Suppressor macrophage treated with lipopolysaccharide for 1 hour (primary cell): ENCODE data around the gene PBRM1.

ENCODE experiments used
- DNase-seq, 3 donors: peaks; one replicate each; pipeline ENCODE4 v3.0.0-alpha.2; 2020 to 2022

Gene PBRM1

DNA sequence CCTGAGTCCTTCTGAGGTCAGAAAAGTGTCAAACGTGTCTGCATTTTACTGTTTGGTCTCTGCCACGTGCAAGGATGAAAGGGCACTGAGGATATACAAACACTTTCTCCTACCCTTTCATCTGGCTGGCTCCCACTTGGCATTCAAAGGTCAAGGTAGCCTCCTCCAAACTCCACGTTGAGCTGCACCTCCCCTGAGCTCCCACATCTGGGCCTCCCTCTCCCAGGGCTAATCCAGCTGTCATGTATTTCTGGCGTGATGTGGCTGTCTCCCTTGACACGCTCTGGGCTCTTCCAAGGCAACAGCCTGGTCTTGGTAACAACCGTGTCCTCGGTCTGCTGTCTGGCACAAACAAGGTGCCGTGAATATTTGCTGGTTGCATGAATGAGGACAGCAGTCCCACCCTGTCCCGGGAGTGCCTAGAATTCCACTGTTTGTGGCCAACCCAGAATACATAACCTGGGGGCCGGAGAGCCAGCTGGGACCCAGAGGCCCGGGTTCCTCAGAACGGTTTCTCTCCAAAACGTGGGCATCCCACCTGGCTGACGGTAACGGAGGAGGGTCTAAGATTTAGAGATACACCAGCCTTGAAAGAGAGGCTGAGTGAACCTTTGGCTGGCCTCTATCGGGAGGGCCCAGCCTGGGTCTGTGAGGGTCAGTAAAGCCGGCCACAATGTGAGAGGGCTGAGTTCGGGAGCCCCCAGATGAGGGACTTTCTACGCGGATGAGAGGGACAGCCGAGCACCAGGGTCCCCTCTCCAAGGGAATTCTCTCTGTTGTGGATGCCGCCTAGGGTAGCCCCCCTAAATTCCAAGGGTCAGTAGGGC is 19.1 kb upstream of the PBRM1 start:
- no peak for DNase-seq

DNA sequence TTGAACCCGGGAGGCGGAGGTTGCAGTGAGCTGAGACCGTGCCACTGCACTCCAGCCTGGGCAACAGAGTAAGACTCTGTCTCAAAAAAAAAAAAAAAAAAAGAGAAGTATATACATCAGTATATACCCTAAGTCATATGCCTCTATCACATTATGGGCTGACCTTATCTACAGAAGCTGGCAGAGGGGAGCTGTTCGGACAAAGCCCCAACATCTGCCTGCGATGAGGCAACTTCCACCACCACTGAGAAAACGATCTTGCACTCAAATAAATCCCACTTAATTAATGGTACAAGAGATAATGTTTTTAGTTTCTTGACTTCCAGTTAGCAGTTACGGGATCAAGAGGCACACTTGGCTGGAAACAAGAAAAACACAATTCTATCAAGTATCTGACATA is 17.6 kb upstream of the PBRM1 start:
- DNase-seq: no peak

DNA sequence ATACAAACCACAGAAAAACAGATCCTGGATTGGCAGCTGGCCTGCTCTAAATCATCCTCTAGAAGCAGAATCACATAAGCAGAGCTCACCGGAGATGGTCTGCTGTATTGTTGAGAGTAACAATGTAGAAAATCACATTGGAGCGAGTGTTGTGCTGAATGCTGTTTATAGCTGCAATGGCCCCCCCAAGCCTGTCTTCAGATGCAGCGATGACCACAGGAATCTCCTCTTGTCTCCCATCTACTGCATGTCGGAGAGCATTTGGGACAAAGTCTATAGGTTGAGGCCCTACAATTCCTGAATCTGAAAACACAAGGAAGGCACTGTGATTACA is 11.9 kb upstream of the PBRM1 start:
- no peak for DNase-seq

DNA sequence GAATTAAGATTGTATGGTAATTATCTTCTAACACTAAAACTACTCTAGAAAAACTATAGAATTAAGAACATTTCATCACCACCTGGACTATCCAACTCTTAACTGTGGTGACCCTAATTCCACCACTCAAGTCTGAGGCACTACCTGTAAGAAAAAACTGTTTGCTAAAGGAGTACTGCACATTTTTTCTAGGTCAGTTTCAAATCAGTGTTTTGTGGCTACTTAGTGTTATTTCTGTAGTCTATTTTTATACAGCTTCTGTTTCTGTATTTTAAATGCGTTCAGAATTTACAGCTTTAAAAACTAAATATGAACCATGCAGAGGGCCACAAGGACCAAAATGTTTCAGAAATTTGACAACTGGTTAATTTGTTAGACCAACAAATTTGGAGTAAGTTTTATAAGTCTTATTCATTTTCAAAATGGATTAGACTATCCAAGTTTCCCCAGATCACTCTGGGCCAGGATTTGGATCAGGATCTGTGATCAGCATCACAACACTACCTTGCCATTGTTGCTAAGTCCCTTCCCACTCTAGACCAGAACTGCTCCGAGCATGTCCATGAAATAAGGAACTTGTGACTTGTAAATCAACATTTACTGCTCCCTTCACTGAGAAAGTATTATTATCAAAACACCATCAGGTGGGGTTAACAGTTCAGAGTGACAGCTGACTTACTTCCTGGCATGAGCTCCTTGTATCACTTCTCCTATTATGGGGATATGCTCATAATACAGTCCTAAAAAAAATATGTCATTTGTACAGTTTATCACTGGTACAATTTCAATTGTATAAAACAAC is 11.3 kb upstream of the PBRM1 start:
- DNase-seq: no peak

DNA sequence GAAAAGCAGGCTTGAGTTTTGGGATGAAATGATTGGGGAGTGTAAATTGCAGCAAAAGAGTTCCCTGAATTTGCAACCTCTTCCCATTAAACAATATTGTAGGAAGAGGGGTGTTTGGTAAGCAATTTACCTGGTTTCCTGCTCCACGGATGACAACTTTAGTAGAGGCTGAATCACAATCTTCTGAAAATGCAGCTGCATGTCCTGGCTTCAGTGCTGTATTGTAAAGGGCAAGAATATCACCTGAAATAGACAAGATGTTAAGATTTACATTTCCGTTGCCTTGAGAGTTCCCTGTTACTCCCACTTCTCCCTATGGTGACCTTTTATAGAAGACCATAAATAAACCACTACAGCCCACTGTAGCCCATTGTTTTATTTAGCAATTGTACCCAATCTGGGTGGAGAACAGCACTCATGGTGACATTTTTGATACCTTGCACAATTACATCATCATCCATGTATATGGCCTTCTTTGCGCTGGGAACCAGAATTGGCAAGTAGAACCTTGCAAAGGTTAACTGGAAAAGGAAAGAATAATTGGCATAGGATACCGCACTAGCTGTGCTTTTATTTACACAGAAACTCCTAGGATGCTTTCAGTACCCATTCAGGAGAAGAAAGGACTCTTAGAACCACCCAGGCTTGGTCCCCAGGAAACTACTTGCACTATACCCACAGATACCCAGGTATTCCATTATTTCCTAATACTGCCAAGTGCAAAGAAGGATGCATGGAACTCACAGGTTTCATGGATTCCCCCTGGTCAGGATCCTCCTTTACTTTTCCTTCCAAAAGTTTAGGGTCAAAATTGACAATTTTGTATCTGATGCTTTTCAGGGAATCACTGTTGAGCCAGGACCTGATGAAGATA is 10.3 kb upstream of the PBRM1 start:
- DNase-seq: no peak

DNA sequence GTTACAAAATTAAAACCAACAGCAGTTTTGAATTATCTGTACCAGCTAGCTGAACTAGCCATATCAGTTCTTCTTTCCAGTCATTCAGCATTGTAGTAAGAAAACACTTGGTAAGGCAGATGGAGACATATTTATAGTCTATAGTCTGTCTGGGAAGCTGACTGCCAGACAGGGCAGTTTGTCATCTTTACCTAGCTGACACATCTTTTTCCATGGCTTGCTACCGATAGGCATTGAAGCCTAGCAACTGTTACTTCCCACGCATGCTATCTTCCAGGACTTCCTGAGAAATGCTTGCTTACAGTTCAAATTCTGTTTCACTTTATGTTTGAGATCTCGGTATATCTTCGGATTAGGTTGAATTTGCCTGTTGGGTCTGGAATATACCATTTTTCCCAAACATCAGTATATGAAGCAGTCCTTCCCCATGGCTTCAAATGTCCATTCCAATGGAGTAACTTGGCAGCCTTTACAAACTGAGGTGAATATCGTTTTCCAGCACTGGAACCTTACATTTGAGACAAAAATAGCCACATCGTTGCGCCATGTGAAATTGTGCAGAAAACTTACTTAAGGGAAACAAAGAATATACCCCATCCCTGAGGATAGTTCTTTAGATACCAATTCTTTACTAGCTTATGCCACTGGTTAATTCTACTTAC is 8.9 kb upstream of the PBRM1 start:
- no peak for DNase-seq

DNA sequence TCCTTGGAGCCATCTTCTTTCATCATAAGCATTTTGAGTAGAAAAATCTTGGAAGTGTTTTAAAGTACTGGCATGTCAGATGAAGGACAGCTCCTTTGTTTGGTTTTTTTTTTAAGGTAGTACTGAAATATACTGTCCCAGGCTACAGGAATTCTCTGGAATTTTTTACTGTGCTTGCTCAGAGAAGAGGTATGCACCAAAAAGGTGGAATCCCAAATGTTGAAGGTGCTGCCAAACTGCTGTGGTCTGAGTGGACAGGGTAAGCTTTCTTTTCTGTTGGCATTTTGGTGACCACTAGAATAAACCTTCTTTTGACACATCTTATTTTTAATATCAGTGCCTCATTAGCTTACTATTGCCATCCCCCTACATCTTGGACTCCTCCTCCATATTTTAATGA is 7.4 kb upstream of the PBRM1 start:
- DNase-seq: no peak

DNA sequence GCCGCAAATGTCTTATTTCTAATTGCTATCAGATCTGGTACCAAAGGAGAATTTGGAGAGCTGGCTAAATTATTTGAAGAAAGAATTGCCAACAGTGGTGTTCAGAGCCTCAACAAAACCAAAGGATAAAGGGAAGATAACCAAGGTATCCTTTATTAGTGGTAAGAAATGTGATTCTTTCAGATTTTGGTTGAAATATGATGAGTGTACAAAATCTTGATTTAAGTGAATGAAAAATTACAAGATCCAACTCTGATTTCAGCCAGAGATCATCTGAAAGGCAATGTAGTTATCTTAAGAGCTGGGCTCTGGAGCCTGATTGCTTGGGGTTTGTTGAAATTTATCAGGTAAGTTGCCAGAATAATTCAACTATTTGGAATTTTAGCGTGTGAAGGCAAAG is 4.8 kb upstream of the PBRM1 start:
- no peak for DNase-seq

DNA sequence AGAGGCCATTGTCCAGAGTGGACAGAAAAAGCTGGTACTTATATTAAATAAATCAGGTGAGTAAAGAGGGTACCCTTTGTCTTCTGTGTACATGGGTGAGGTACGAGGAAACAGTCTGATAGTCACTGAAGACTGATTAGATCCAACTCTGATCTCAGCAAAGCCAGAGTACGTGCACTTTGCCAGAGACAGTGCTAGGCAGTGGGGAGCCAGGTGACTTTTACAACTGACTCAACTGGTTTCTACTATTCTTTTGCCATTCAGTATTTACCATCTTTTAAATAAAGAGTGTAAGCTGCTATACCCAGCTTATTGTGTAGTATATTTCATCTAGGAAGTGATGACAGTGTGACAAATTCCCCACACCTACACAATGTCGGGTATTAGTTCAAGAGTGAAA is 3.4 kb upstream of the PBRM1 start:
- no peak for DNase-seq

DNA sequence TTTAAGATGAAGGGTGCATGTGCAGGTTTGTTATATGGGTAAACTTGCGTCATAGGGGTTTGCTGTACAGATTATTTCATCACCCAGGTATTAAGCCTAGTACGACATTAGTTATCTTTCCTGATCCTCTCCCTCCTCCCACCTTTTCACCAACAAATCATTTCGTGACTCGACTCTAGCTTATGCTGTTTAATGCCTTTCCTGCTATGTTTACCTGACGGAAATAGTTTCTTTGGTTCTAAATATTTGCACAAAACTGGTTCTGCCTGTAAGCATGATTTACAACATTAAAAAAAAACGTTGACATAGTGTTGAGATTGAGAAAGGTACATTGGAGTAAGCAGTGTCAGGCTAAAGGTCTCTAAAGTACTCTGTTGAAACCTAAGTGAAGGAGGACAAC is 2.6 kb upstream of the PBRM1 start:
- no peak for DNase-seq

DNA sequence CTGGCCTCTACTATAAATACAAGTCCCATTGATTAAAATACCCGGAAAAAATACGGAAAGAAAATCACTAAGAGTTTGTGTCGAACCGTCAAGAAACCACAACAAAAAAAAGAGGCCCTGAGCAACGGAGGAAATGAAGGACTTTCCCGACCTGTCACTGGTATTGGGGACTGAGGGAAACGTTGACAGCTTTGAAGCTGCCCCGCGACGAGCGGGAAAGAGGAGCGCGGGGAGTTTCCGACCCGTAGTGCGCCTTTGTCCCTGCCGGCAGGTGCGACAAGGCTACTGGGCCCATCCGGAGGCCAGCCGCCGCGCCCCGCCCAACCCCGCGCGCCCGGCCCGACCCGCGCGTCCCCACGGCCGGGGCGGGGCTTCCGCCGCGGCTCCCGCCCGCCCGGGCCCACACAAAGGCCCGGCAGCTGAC is 416 bp downstream of the PBRM1 start:
- DNase-seq: peak; percentile 87 to 96 (median 91)

DNA sequence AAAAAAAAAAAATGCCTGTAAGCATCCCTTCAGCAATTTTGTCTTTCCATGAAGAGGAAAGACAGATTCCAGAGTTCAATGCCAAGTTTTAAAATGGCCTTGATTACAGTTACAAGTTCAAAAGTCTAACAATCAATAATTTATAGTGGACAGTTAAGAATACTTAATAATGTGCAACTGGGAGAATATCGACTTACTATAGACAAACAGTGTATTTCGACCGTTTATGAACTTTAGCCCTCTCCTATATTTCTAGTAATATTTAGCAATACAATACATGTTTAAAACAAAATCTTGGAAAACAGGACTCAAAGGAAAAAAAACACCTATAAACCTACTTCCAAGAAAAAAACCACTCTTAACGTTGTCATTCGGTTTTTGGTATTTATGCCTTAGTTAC is 1.5 kb downstream of the PBRM1 start:
- DNase-seq: no peak

DNA sequence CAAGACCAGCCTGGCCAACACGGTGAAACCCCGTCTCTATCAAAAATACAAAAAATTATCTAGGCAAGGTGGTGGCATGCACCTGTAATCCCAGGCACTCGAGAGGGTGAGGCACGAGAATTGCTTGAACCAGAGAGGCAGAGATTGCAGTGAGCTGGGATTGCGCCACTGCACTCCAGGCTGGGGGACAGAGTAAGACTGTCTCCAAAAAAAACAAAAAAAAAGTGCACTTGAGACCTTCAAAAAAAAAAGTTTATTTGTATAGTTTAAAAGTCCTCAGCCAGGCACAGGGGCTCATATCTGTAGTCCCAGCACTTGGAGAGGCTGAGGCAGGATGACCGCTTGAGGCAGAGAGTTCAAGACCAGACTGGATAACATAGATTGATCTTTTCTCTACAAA is 2.1 kb downstream of the PBRM1 start:
- DNase-seq: no peak

DNA sequence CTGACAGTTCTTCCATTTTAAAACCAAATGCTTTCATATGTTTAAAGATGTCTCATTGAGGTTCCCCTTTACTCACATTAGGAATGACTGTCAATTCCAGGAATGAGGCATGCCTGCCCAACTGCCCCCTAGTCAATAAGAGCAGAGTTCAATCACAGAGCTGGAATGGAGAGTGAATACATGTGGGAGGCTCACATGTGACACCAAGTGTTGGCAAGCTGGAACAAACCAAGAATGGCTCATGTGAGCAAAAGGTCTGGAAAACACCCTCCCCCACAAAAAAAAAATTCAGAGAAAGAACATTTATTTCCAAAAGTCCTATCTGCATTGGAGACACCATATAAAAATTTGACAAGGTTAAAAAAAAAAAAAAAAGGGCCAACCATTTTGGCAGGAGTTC is 3.7 kb downstream of the PBRM1 start:
- DNase-seq: peak; percentile 83 to 96 (median 90)

DNA sequence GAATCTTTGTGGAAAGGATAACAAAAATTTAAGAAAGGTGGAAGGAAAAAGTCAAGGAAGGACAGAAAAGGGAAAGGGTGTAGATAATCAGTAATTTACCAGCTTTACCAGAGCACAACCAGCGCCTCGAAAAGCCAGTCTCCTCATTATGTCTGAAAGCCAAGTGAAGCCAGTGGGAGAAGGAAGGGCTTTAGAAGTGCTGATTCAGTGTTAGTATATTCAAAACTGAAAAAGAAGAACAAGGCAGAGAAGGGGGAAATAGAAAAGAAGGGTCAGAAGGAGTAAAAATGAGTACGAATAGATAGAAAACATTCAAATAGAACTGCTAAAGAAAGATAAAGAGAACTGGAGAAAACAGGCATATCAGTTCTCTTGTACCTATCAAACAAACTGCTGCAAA is 4.1 kb downstream of the PBRM1 start:
- peak; percentile 43 to 71 (median 62) for DNase-seq

DNA sequence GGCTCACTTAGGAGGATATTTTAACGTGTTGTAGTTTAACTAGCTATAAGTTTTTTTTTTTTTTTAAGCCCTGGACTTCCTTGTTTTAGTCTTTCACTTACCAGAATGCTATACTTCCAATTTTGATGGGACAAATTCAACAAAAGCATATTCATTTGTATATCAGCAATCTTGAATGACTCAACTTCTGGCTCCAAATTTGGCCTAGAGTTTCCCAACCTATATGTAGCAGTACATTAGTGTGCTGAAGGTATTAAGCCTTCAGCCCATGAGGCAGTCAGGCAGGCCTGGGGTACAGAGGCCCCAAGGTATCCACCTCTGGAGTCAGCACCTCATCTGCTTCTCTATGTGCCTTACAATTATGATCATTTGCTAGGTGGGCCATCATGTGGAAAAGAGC is 5.9 kb downstream of the PBRM1 start:
- peak; percentile 15 to 64 (median 26) for DNase-seq

DNA sequence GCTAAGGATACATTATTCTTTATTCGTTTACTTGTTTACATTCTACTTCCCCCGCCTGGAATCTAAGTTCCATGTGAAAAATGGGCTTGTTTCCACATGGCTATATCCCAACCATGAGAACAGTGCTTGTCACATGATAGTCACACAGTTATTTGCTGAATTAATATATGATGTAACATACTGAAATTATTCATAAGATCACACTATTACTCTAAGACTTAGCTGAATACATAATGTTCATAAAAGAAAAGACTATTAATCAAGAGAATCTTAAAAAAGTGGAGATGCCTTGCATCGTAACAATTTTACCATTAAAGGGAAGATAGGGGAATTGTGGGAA is 6.5 kb downstream of the PBRM1 start:
- DNase-seq: peak; percentile 7 to 31 (median 19)

DNA sequence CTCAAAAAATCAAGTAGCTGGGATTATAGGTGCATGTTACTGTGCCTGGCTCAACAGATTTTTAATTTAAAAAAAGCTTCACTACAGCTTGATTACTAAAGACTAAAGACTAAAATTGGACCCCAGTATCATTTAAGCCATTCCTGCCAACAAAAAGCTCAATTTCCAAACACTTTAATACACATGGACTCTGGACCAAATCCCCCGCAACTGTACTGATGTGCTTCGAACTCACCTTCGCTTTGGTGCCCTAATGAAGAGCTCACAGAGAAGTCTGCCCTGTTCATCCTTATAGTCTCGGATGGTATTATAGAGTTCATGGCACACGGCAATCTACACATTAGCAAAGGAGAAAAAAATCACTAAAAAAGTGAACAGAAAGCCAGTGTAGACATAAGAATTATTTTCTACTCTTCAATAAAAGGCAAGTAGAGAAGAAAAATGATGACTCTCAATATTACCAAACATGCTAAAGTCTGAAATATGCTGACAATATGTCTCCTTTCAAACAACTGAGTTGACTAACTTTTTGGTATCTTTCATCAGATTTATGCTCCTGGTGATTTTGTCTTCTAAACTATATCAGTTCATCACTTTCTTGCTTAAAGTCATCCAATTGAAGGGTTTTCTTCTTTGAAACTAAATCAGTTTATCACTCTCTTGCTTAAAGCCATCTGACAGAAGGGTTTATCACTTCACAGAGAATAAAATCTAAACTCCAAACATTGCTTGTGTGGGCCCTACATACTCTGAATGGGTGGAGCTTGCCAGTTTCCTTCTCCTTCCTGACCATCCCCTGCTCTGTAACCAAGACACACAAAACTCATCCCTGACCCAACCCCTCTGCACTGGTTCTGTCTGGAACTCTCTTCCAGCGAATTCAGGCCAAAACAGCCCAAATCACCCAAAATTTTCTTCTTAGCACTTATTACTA is 7.2 kb downstream of the PBRM1 start:
- peak; percentile 22 to 40 (median 29) for DNase-seq

DNA sequence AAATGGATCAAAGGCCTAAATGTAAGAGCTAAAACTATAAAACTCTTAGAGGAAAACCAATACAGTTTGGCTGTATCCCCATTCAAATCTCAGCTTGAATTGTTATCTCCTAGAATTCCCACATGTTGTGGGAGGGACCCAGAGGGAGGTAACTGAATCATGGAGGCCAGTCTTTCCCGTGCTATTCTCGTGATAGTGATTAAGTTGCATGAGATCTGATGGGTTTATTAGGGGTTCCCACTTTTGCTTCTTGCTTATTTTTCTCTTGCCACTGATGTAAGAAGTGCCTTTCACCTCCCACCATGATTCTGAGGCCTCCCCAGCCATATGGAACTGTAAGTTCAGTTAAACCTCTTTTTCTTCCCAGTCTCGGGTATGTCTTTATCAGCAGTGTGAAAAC is 9.5 kb downstream of the PBRM1 start:
- peak in 2 of 3 donors; percentile 6 to 46 for DNase-seq

DNA sequence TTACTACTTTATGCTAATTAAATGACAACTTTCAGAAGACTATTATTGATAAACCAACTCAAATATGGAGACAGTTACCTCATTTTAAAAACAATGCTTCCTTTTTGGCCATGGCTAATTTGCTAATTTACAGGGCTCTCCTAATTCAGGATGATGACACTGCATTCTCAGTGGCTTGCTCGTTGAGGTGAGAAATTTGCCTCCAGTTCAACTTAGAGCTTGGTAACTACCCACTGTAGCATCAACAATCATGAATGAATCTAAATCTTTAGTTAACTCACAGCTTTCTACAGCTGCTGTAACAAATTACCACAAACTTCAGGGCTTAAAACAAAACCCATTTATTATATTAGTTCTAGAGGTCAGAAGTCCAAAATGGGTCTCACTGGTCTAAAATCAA is 14.0 kb downstream of the PBRM1 start:
- no peak for DNase-seq

DNA sequence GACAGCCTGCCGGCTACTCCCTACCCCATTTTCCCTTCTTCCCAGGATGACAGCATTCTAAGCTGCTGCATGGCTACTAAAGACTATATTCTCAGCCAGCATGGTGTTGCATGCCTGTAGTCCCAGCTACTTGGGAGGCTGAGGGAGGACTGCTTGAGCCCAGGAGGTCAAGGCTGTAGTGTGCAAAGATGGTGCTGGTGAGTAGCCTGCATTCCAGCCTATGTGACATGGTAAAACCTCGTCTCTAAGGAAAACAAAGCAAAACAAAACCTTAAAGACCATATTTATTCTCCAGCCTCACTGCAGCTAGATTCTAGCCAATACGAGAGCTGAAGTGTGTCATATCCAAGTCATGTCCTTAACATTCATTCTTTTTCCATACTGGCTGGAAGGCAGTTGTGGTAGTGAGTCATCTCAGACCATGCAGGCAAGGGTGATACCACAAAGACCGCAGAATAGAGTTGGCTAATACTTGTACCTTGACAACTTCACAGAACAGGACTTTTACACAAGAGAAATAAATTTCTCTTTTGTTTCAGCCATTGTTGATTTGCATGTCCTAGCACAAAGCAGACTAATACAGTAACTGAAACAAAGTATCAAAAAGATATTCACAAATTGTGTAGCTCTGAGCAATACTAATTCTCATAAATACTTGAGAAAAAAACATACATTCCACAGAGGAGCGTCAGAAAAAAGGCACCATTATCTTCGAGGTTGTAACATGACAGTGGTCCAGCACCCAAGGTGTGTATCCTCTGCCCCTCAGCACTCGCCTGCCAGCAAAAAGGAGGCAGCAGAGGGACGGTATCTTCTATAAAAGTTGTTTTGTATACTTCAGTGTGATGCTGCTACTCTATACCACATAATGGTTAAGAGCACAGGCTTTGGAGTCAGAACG is 14.8 kb downstream of the PBRM1 start:
- peak; percentile 68 to 91 (median 84) for DNase-seq
